Measurements from ENCODE around the gene MTNR1A.

MTNR1A gene

GRCh38 chr4:186588503-186588902, 33.1 kb upstream of the MTNR1A start:
- Histone ChIP-seq H3K4me1 (no peaks in the 10 kb centered on the region), H3K9me3 (no peaks in the 10 kb centered on the region), H3K4me3 (ENCODE audit: low read depth, low read length) (no peak overlapping the region), H3K36me3 (no peaks in the 10 kb centered on the region), H3K27me3 (peaks cover 5% of the 10 kb centered on the region; the same call in 1 of the 2 replicates)
- no peak for TF ChIP-seq CTCF (IDR thresholded peaks at IDR 0.05; ENCODE audit: low read depth, low read length)
- DNase-seq, result no peak

- H3K27me3 ChIP-seq, result peaks cover 5% of the 10 kb centered on the region; the same call in 1 of the 2 replicates
- DNase-seq, result peak; percentile 73
- H3K36me3 ChIP-seq, result no peaks in the 10 kb centered on the region
- no peaks in the 10 kb centered on the region for H3K9me3 ChIP-seq
- peak; percentile 92 for TF ChIP-seq CTCF (IDR thresholded peaks at IDR 0.05; ENCODE audit: low read depth, low read length)
- no peaks in the 10 kb centered on the region for H3K4me1 ChIP-seq
- H3K4me3 ChIP-seq (ENCODE audit: low read depth, low read length), result no peak overlapping the region
Observed at GRCh38 chr4:186587416-186588018, 32.1 kb upstream of the MTNR1A start.

GRCh38 chr4:186586205-186586604, 30.8 kb upstream of the MTNR1A start:
- Histone ChIP-seq H3K27me3 (peaks cover 5% of the 10 kb centered on the region; the same call in 1 of the 2 replicates), H3K9me3 (no peaks in the 10 kb centered on the region), H3K36me3 (no peaks in the 10 kb centered on the region), H3K4me3 (ENCODE audit: low read depth, low read length) (no peak overlapping the region), H3K4me1 (no peaks in the 10 kb centered on the region)
- no peak for DNase-seq
- TF ChIP-seq CTCF (IDR thresholded peaks at IDR 0.05; ENCODE audit: low read depth, low read length), result no peak

DNA sequence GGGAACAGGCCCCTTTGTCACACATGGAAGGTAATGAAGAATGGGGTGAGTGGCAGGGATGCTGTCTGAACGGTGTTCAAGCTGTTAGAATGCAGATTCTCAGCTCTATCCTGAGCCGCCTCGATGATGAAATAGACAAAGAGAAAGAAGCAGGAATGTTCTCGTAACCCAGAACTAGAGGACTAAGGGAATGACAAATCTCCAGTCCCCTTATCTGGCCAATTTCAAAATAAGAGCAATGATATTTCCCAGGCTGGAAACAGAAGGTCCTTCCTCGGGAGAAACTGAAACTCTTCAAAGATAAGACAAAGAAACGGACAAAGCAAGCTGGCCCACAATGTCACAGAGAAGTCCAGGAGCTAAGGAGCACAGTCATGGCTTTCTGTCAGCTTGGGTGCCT, 29.5 kb upstream of the MTNR1A start:
- H3K4me1 ChIP-seq, result no peaks in the 10 kb centered on the region
- no peak for DNase-seq
- no peak for TF ChIP-seq CTCF (IDR thresholded peaks at IDR 0.05; ENCODE audit: low read depth, low read length)
- H3K36me3 ChIP-seq, result no peaks in the 10 kb centered on the region
- H3K4me3 ChIP-seq (ENCODE audit: low read depth, low read length), result no peak overlapping the region
- H3K9me3 ChIP-seq, result no peaks in the 10 kb centered on the region
- no peaks in the 10 kb centered on the region for H3K27me3 ChIP-seq

GRCh38 chr4:186581421-186581820, 26.1 kb upstream of the MTNR1A start:
- H3K27me3 ChIP-seq, result no peaks in the 10 kb centered on the region
- no peaks in the 10 kb centered on the region for H3K9me3 ChIP-seq
- TF ChIP-seq CTCF (IDR thresholded peaks at IDR 0.05; ENCODE audit: low read depth, low read length), result no peak
- no peak overlapping the region for H3K4me3 ChIP-seq (ENCODE audit: low read depth, low read length)
- DNase-seq, result no peak
- H3K4me1 ChIP-seq, result no peaks in the 10 kb centered on the region
- H3K36me3 ChIP-seq, result no peaks in the 10 kb centered on the region

GRCh38 chr4:186580669-186581068, 25.3 kb upstream of the MTNR1A start:
- H3K36me3 ChIP-seq, result no peaks in the 10 kb centered on the region
- no peak for DNase-seq
- H3K27me3 ChIP-seq, result no peaks in the 10 kb centered on the region
- H3K4me1 ChIP-seq, result no peaks in the 10 kb centered on the region
- H3K4me3 ChIP-seq (ENCODE audit: low read depth, low read length), result no peak overlapping the region
- TF ChIP-seq CTCF (IDR thresholded peaks at IDR 0.05; ENCODE audit: low read depth, low read length), result no peak
- no peaks in the 10 kb centered on the region for H3K9me3 ChIP-seq

Data from BE2C (cell line).